Measurements from ENCODE around the gene INTS15.

DNA sequence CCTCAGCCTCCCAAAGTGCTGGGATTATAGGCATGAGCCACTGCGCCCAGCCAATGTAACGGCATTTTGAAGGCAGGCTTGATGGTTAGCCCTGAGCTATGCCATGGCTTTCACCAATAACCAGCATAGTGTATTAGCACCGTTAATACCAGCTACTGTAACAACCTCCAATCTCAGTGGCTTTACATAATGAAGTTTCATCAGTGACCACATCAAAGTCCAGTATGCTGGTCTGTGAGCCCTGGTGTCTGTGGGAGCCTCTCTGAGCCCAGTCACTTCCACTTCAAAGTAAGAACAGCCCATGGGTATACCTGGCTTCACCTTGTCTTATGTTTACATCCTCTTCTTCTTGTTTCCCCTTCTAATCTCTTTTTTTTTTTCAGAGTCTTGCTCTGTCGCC lies 24.2 kb upstream of the INTS15 start:
- TF ChIP-seq, protein P1, sequence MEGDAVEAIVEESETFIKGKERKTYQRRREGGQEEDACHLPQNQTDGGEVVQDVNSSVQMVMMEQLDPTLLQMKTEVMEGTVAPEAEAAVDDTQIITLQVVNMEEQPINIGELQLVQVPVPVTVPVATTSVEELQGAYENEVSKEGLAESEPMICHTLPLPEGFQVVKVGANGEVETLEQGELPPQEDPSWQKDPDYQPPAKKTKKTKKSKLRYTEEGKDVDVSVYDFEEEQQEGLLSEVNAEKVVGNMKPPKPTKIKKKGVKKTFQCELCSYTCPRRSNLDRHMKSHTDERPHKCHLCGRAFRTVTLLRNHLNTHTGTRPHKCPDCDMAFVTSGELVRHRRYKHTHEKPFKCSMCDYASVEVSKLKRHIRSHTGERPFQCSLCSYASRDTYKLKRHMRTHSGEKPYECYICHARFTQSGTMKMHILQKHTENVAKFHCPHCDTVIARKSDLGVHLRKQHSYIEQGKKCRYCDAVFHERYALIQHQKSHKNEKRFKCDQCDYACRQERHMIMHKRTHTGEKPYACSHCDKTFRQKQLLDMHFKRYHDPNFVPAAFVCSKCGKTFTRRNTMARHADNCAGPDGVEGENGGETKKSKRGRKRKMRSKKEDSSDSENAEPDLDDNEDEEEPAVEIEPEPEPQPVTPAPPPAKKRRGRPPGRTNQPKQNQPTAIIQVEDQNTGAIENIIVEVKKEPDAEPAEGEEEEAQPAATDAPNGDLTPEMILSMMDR (conservative IDR thresholded peaks at IDR 0.05; ENCODE audit: low read length) = no peak
- TF ChIP-seq EZH2phosphoT487 (IDR thresholded peaks at IDR 0.05; ENCODE audit: borderline replicate concordance) = no peak
